GM12872 (cell line): ENCODE measurements around the gene RAB11FIP4.

Source experiments
- CTCF ChIP-seq: IDR thresholded peaks from 3 replicates; pipeline ENCODE4 v1.5.1; 2011; ENCODE audit warnings: low read depth, mild to moderate bottlenecking, low read length, moderate library complexity; ENCODE audit not compliant: insufficient read depth

RAB11FIP4 gene

GRCh38 chr17:31415004-31415454 is 23.6 kb downstream of the RAB11FIP4 start:
- TF ChIP-seq CTCF: 0 out of 3 replicates have a peak, but pooled peaks have one; percentile 5

GRCh38 chr17:31415640-31416502 is 24.4 kb downstream of the RAB11FIP4 start:
- TF ChIP-seq CTCF: no peak

- TF ChIP-seq CTCF: no peak
These were observed 25.0 kb downstream of the RAB11FIP4 start for GRCh38 chr17:31416503-31416923.

DNA sequence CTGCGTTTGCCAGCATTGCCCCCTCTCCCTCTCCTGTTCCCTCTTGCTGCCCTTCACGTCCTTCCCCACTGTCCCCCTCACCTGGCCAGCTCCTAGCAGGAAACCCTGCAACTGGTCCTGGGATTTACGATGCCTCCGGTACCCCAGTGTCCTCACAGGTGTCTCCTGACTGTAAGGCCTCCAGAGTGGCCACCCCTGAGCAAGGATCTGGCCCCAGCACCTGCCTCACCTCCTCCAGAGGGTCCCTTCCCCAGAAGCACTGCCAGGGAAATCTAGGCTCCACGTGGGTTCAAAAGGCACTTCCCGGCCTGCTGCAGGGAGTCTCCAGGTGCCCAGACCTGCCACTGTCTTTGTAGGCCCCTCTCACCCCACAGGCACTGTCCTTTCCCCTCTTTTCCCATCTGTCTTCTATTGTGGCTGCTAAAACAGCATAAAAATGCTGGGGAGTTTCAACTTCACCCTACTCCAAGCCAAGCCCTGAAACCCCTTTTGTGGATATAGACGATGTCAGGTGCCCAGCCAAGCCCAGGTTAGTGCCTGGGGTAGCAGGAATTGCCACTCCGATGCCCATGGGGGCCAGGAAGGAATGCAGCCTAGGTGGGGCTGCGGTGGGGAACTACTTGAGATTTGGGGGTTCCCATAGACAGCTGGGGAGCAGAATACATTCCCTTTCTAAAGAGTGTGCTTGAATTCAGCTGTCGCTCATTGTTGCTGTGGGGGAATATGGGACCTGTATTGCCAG is 25.7 kb downstream of the RAB11FIP4 start:
- no peak for TF ChIP-seq CTCF

DNA sequence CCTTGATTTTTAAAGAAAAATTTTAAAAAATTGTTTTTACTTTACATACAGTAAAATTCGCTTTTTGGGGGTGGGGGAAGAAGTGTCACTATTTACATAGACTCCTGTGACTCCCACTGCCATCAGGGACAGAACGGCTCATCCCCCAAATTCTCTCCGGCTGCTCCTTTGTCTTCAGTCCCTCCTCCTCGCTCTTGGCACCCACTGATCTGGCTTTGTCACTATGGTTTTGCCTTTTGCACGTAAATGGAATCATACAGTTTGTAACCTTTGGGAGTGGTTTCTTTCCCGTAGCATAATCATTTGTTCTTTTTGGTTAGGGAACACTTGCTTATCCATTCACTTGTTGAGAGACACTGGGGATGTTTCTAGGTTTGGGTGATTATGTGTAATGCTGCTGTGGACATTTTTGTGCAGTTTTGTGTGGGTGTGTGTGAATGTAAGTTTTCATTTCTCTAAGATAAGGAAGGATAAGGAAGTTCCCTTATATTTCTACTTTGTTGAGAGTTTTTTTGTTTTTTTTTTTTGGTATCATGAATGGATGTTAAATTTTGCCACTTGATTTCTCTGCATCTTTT is 27.4 kb downstream of the RAB11FIP4 start:
- no peak for TF ChIP-seq CTCF

GRCh38 chr17:31422443-31422842 is 31.0 kb downstream of the RAB11FIP4 start:
- TF ChIP-seq CTCF: no peak

DNA sequence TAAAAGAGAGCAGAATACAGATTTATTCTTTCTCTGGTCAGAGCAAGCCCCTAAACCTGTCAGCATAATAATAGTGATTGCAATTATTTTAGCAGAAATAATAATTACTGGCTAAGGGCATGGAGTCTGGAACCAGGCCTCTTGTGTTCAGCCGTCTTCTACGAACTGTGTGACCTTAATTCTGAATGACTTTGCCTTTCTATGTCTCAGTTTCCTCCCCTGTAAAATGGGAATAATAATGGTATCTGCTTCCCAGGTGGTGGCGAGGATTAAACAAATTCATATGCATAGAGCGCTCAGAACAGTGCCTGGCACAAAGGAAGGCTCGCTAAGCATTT is 33.4 kb downstream of the RAB11FIP4 start:
- no peak for TF ChIP-seq CTCF
